H9 (cell line): ENCODE data around the gene OPHN1. TPM values are rescaled to one million over a fixed set of nuclear protein-coding genes. Genes with fewer than 3 reads are reported as not detected.

ENCODE experiments used
- DNase-seq: peaks from one replicate; pipeline ENCODE4 v3.0.0-alpha.2; 2017
- H2AFZ ChIP-seq: one replicate; pipeline ENCODE4 v1.6.1; 2013; ENCODE audit warnings: mild to moderate bottlenecking, low read length, control low read depth, moderate library complexity
- H2AK5ac ChIP-seq: 2 replicates; pipeline ENCODE4 v1.6.1; 2013; ENCODE audit warnings: low read length, control low read depth, mixed read lengths; ENCODE audit not compliant: insufficient read length
- H2BK120ac ChIP-seq: one replicate; pipeline ENCODE4 v1.6.1; 2013; ENCODE audit warnings: low read depth, mild to moderate bottlenecking, low read length, control low read depth, inconsistent platforms; ENCODE audit not compliant: poor library complexity, severe bottlenecking
- H2BK12ac ChIP-seq: 2 replicates; pipeline ENCODE4 v1.6.1; 2013; ENCODE audit warnings: low read length, control low read depth, mixed read lengths, low read depth; ENCODE audit not compliant: insufficient read length
- H2BK15ac ChIP-seq: 2 replicates; pipeline ENCODE4 v1.6.1; 2013; ENCODE audit warnings: low read depth, low read length, control low read depth
- H2BK20ac ChIP-seq: one replicate; pipeline ENCODE4 v1.6.1; 2013; ENCODE audit warnings: low read depth, mild to moderate bottlenecking, low read length, control low read depth, inconsistent platforms; ENCODE audit not compliant: poor library complexity, severe bottlenecking
- H2BK5ac ChIP-seq: 2 replicates; pipeline ENCODE4 v1.6.1; 2013; ENCODE audit warnings: low read length, control low read depth, mixed read lengths; ENCODE audit not compliant: insufficient read length
- H3K14ac ChIP-seq: 2 replicates; pipeline ENCODE4 v1.6.1; 2013; ENCODE audit warnings: low read length, control low read depth; ENCODE audit not compliant: insufficient read depth
- H3K18ac ChIP-seq: 2 replicates; pipeline ENCODE4 v1.6.1; 2013; ENCODE audit warnings: low read depth, mild to moderate bottlenecking, mixed read lengths, low read length, control low read depth; ENCODE audit not compliant: insufficient read length
- H3K23ac ChIP-seq: 2 replicates; pipeline ENCODE4 v1.6.1; 2013; ENCODE audit warnings: low read length, control low read depth, mixed read lengths, low read depth; ENCODE audit not compliant: insufficient read length
- H3K23me2 ChIP-seq: 2 replicates; pipeline ENCODE4 v1.6.1; 2013; ENCODE audit warnings: low read depth, mild to moderate bottlenecking, mixed read lengths, low read length, control low read depth; ENCODE audit not compliant: insufficient read length, poor library complexity, severe bottlenecking
- H3K27ac ChIP-seq: 2 replicates; pipeline ENCODE4 v1.5.1; 2013; ENCODE audit warnings: low read length, control low read depth, mixed read lengths, low read depth; ENCODE audit not compliant: insufficient read length
- H3K27me3 ChIP-seq: 2 replicates; pipeline ENCODE4 v1.6.1; 2013; ENCODE audit warnings: low read length, control low read depth, inconsistent platforms; ENCODE audit not compliant: insufficient read depth
- H3K4ac ChIP-seq: 2 replicates; pipeline ENCODE4 v1.6.1; 2013; ENCODE audit warnings: low read depth, mild to moderate bottlenecking, control low read depth, inconsistent platforms, low read length, moderate library complexity
- H3K4me1 ChIP-seq: 2 replicates; pipeline ENCODE4 v1.6.1; 2013; ENCODE audit warnings: low read length, control low read depth, inconsistent platforms; ENCODE audit not compliant: insufficient read depth
- H3K4me2 ChIP-seq: 2 replicates; pipeline ENCODE4 v1.6.1; 2013; ENCODE audit warnings: low read length, control low read depth, mixed read lengths; ENCODE audit not compliant: insufficient read length, insufficient read depth
- H3K56ac ChIP-seq: 2 replicates; pipeline ENCODE4 v1.6.1; 2013; ENCODE audit warnings: low read depth, mild to moderate bottlenecking, mixed read lengths, low read length, control low read depth; ENCODE audit not compliant: insufficient read length
- H3K79me1 ChIP-seq: 2 replicates; pipeline ENCODE4 v1.6.1; 2013; ENCODE audit warnings: low read depth, mild to moderate bottlenecking, moderate library complexity, low read length, control low read depth, inconsistent platforms; ENCODE audit not compliant: insufficient read depth, poor library complexity, severe bottlenecking
- H3K79me2 ChIP-seq: 2 replicates; pipeline ENCODE4 v1.6.1; 2013; ENCODE audit warnings: low read length, control low read depth, inconsistent platforms; ENCODE audit not compliant: insufficient read depth
- H3K9ac ChIP-seq: 2 replicates; pipeline ENCODE4 v1.6.1; 2013; ENCODE audit warnings: low read length, control low read depth, mixed read lengths; ENCODE audit not compliant: insufficient read length; ENCODE audit errors: extremely low read depth
- H3K9me3 ChIP-seq: one replicate; pipeline ENCODE4 v1.6.1; 2013; ENCODE audit warnings: low read depth, low read length, inconsistent platforms; ENCODE audit not compliant: control insufficient read depth
- H3T11ph ChIP-seq: one replicate; pipeline ENCODE4 v1.6.1; 2013; ENCODE audit warnings: mild to moderate bottlenecking, low read length, control low read depth, inconsistent platforms
- H4K20me1 ChIP-seq: one replicate; pipeline ENCODE4 v1.6.1; 2013; ENCODE audit not compliant: control insufficient read depth, insufficient read length, insufficient read depth
- H4K5ac ChIP-seq: 2 replicates; pipeline ENCODE4 v1.6.1; 2013; ENCODE audit warnings: low read depth, mild to moderate bottlenecking, mixed read lengths, low read length, control low read depth; ENCODE audit not compliant: insufficient read length
- H4K8ac ChIP-seq: replicated peaks from 2 replicates; pipeline ENCODE4 v1.6.1; 2013; ENCODE audit warnings: low read length, control low read depth, mixed read lengths, low read depth; ENCODE audit not compliant: insufficient read length
- H4K91ac ChIP-seq: 2 replicates; pipeline ENCODE4 v1.6.1; 2013; ENCODE audit warnings: low read depth, mild to moderate bottlenecking, moderate library complexity, mixed read lengths, low read length, control low read depth; ENCODE audit not compliant: insufficient read length
- H3K27ac Mint-ChIP-seq, 3 experiments: 2 replicates in 2 of 3; 3 replicates in 1 of 3; pipeline ENCODE4 v1.8.0; 2020 to 2021; ENCODE audit warnings: mixed read lengths in 3 of 3, mild to moderate bottlenecking in 1 of 3, moderate library complexity in 1 of 3
- H3K27me3 Mint-ChIP-seq: 2 replicates; pipeline ENCODE4 v1.8.0; 2021; ENCODE audit warnings: low read depth, mild to moderate bottlenecking, moderate library complexity, mixed read lengths
- H3K36me3 Mint-ChIP-seq, 3 experiments: 2 replicates in 2 of 3; 3 replicates in 1 of 3; pipeline ENCODE4 v1.8.0; 2020 to 2021; ENCODE audit warnings: low read depth in 3 of 3, mixed read lengths in 3 of 3; ENCODE audit not compliant: insufficient read depth in 1 of 3
- H3K4me1 Mint-ChIP-seq, 2 experiments: 2 replicates each; pipeline ENCODE4 v1.8.0; 2020; ENCODE audit warnings: mixed read lengths in 2 of 2
- H3K4me3 Mint-ChIP-seq, 2 experiments: 2 replicates in 1 of 2; 3 replicates in 1 of 2; pipeline ENCODE4 v1.8.0; 2020 to 2021; ENCODE audit warnings: mild to moderate bottlenecking in 2 of 2, mixed read lengths in 2 of 2, moderate library complexity in 1 of 2
- H3K9me3 Mint-ChIP-seq, 2 experiments: 2 replicates in 1 of 2; 3 replicates in 1 of 2; pipeline ENCODE4 v1.8.0; 2020; ENCODE audit warnings: mild to moderate bottlenecking in 2 of 2, mixed read lengths in 2 of 2, moderate library complexity in 1 of 2
- WGBS: extraction: QIAGEN DNeasy Blood & Tissue Kit; methylation state at CpG from one replicate; pipeline ENCODE4 v1.1.7; 2013; ENCODE audit warnings: missing lambda C conversion rate, low lambda C conversion rate, mixed read lengths; ENCODE audit not compliant: insufficient read length; ENCODE audit errors: extremely low coverage; 5-methylcytosine and 5-hydroxymethylcytosine counted together
- total RNA-seq: library from RNA; stranded (reverse); gene quantifications from 2 replicates; pipeline ENCODE4 v1.2.1, GENCODE V29; 2021
- TF ChIP-seq, protein P1 (sequence below): fragments of 200-600 bp; sonication (generic); conservative IDR thresholded peaks from 3 replicates; pipeline ENCODE4 v1.8.0; 2021; ENCODE audit warnings: antibody characterized with exemption, mild to moderate bottlenecking

OPHN1 gene
- total RNA-seq, 1 experiment from 2014 or later = 1.5 TPM

DNA sequence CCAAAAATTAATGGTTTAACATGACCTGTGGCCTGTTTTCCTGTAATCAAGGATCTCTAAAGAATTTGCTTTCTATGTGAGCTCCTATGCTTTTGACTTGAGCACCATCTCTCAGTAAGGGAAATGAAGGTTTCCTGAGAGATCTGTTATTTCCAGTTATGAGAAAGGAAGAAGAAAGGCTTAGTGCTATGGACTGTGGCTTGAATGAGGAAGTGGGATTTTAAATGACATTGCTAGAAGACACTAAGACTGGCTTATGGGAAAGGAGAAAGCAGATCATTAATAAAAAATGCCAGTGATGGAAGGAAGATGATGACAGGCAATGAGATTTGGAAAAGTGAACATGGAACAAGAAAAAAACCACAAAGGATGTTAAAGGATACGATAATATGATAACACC, 285.4 kb downstream of the OPHN1 start:
- Mint-ChIP-seq H3K36me3 (no peaks in the 10 kb centered on the region; a peak in 2 of 7 replicates), H3K4me3 (no peak overlapping the region), H3K9me3 (peaks cover 45 to 46% of the 10 kb centered on the region in 2 experiments), H3K27ac (no peak overlapping the region), H3K4me1 (no peaks in the 10 kb centered on the region), H3K27me3 (no peaks in the 10 kb centered on the region)
- no peak overlapping the region for H2AFZ ChIP-seq
- H4K8ac ChIP-seq = no peak overlapping the region
- no peak overlapping the region for H2AK5ac ChIP-seq
- no peak overlapping the region for H3T11ph ChIP-seq
- no peak overlapping the region for H2BK12ac ChIP-seq
- TF ChIP-seq, protein P1, sequence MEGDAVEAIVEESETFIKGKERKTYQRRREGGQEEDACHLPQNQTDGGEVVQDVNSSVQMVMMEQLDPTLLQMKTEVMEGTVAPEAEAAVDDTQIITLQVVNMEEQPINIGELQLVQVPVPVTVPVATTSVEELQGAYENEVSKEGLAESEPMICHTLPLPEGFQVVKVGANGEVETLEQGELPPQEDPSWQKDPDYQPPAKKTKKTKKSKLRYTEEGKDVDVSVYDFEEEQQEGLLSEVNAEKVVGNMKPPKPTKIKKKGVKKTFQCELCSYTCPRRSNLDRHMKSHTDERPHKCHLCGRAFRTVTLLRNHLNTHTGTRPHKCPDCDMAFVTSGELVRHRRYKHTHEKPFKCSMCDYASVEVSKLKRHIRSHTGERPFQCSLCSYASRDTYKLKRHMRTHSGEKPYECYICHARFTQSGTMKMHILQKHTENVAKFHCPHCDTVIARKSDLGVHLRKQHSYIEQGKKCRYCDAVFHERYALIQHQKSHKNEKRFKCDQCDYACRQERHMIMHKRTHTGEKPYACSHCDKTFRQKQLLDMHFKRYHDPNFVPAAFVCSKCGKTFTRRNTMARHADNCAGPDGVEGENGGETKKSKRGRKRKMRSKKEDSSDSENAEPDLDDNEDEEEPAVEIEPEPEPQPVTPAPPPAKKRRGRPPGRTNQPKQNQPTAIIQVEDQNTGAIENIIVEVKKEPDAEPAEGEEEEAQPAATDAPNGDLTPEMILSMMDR = no peak
- H4K20me1 ChIP-seq = no peaks in the 10 kb centered on the region
- H3K9me3 ChIP-seq = peaks cover 30% of the 10 kb centered on the region
- H4K91ac ChIP-seq = no peak overlapping the region
- H3K79me2 ChIP-seq = no peaks in the 10 kb centered on the region
- no CpG with 5 or more reads among the region's 1 CpG for WGBS
- H2BK15ac ChIP-seq = no peak overlapping the region
- H3K4me2 ChIP-seq = no peak overlapping the region
- H3K18ac ChIP-seq = no peak overlapping the region
- H3K4ac ChIP-seq = no peak overlapping the region
- no peak overlapping the region for H3K56ac ChIP-seq
- no peak overlapping the region for H4K5ac ChIP-seq
- H3K27me3 ChIP-seq = no peaks in the 10 kb centered on the region
- no peak overlapping the region for H2BK5ac ChIP-seq
- H3K14ac ChIP-seq = no peak overlapping the region
- H3K23me2 ChIP-seq = no peaks in the 10 kb centered on the region
- no peak overlapping the region for H3K9ac ChIP-seq
- H2BK20ac ChIP-seq = no peak overlapping the region
- no peaks in the 10 kb centered on the region for H3K79me1 ChIP-seq
- no peak overlapping the region for H2BK120ac ChIP-seq
- no peak overlapping the region for H3K23ac ChIP-seq
- no peak for DNase-seq
- H3K4me1 ChIP-seq = no peaks in the 10 kb centered on the region
- no peak overlapping the region for H3K27ac ChIP-seq
